Erythroblast (primary cell): ENCODE measurements around the gene KRTAP4-11.

Experiments
- GATA1 ChIP-seq: IDR thresholded peaks from 2 replicates; pipeline ENCODE4 v1.6.1; 2011; ENCODE audit warnings: low read depth, mild to moderate bottlenecking, control low read depth, low read length, moderate library complexity
- POLR2A ChIP-seq: IDR thresholded peaks from 2 replicates; pipeline ENCODE4 v1.6.1; 2011; ENCODE audit warnings: mild to moderate bottlenecking, low read length

DNA sequence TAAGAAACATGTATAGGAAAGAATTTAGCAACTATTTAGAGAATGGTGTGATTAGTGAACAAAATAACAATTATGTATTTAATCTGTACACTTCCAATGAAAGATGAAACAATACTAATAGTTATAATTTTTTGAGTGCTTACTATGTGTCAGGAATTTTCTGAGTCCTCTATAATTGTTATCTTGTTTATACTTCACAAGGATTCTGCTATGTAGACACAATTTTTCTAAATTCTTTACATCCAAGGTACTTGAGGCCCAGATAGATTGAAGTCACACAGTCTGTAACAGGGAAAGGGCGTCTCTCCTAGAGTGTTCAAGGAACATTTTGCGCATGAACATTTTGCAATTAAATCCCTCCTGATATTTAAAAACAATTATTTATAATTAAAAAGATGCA, 6.9 kb upstream of the KRTAP4-11 start:
- TF ChIP-seq POLR2A (no peak), GATA1 (no peak)
